Measurements from ENCODE around the gene HNF1A. TPM values are rescaled to one million over a fixed set of nuclear protein-coding genes. Genes with fewer than 3 reads are reported as not detected.

Gene HNF1A
- polyA plus RNA-seq, 3 donors = 0.03 TPM; not detected in 2

- no peak overlapping the region for H3K4me3 Mint-ChIP-seq
- Histone ChIP-seq H3K9me3 (replicated peaks in 1 of 2; ENCODE audit: control insufficient read depth in 1 of 2, insufficient read depth in 1 of 2, low read length in 2 of 2) (no peaks in the 10 kb centered on the region), H3K4me2 (replicated peaks; ENCODE audit: extremely low read depth, low read length, poor library complexity, severe bottlenecking) (no peak overlapping the region), H3K4me1 (ENCODE audit: control insufficient read depth in 1 of 2, insufficient read depth in 2 of 2, low read length in 2 of 2) (no peaks in the 10 kb centered on the region), H3K27me3 (ENCODE audit: control insufficient read depth in 2 of 2, insufficient read depth in 2 of 2, low read length in 2 of 2) (no peaks in the 10 kb centered on the region), H3K36me3 (replicated peaks in 1 of 2; ENCODE audit: control insufficient read depth in 1 of 2, insufficient read depth in 2 of 2, low read length in 2 of 2) (no peaks in the 10 kb centered on the region), H3K4me3 (replicated peaks in 1 of 3; ENCODE audit: low read depth in 2 of 3, low read length in 3 of 3) (no peak overlapping the region), H4K20me1 (ENCODE audit: insufficient read depth, low read length) (no peaks in the 10 kb centered on the region), H2AFZ (ENCODE audit: insufficient read depth, low read depth, low read length, poor library complexity, severe bottlenecking) (no peak overlapping the region), H3K27ac (ENCODE audit: low read depth in 1 of 2, low read length in 2 of 2) (no peak overlapping the region), H3K79me2 (ENCODE audit: insufficient read depth, low read length) (no peaks in the 10 kb centered on the region), H3K9ac (ENCODE audit: insufficient read depth, low read length, poor library complexity, severe bottlenecking) (no peak overlapping the region)
- WGBS (ENCODE audit: insufficient coverage) = 96% methylated on average over 8 of the region's 15 CpGs
- H3K27me3 Mint-ChIP-seq (ENCODE audit: low read depth in 3 of 3) = peaks cover 3 to 6% (median 5%) of the 10 kb centered on the region in 3 donors
- DNase-seq = no peak
- H3K36me3 Mint-ChIP-seq = no peaks in the 10 kb centered on the region
- TF ChIP-seq, protein P1, sequence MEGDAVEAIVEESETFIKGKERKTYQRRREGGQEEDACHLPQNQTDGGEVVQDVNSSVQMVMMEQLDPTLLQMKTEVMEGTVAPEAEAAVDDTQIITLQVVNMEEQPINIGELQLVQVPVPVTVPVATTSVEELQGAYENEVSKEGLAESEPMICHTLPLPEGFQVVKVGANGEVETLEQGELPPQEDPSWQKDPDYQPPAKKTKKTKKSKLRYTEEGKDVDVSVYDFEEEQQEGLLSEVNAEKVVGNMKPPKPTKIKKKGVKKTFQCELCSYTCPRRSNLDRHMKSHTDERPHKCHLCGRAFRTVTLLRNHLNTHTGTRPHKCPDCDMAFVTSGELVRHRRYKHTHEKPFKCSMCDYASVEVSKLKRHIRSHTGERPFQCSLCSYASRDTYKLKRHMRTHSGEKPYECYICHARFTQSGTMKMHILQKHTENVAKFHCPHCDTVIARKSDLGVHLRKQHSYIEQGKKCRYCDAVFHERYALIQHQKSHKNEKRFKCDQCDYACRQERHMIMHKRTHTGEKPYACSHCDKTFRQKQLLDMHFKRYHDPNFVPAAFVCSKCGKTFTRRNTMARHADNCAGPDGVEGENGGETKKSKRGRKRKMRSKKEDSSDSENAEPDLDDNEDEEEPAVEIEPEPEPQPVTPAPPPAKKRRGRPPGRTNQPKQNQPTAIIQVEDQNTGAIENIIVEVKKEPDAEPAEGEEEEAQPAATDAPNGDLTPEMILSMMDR (IDR thresholded peaks at IDR 0.05) = no peak
- H3K4me1 Mint-ChIP-seq = no peaks in the 10 kb centered on the region
- intact Hi-C loops (cut with micrococcal nuclease) = no loop called here
- H3K9me3 Mint-ChIP-seq = peaks cover 0 to 6% (median 0%) of the 10 kb centered on the region in 7 donors
- H3K27ac Mint-ChIP-seq = no peak overlapping the region
These were observed 15.7 kb downstream of the HNF1A start for GRCh38 chr12:120994059-120994458.

DNA sequence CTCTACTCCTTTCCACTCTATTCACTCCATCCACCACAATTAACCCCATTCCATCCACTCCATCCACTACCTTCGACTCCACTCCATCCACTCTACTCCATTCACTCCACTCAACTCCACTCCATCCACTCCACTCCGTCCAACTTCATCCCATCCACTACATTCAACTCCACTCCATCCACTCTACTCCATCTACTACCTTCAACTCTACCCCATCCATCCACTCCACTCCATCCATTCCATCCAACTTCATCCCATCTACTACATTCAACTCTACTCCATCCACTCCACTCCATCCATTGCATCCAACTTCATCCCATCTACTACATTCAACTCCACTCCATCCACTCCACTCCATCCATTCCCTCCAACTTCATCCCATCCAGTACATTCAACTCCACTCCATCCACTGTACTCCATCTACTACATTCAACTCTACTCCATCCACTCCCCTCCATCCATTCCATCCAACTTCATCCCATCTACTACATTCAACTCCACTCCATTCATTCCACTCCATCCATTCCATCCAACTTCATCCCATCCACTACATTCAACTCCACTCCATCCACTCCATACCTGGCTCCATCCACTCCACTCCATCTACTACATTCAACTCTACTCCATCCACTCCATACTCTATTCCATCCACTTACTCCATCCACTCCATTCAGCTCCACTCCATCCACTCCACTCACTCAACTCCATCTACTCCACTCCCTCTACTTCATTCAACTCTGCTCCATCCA is 16.4 kb downstream of the HNF1A start:
- Mint-ChIP-seq H3K4me1 (peaks cover 1% of the 10 kb centered on the region), H3K27ac (peak overlapping the region in 1 of 7 donors; percentile 2), H3K36me3 (no peaks in the 10 kb centered on the region), H3K4me3 (no peak overlapping the region), H3K9me3 (peaks cover 0 to 6% (median 0%) of the 10 kb centered on the region in 7 donors), H3K27me3 (ENCODE audit: low read depth in 3 of 3) (peaks cover 2 to 9% (median 5%) of the 10 kb centered on the region in 3 donors)
- TF ChIP-seq, protein P1 (IDR thresholded peaks at IDR 0.05) = peak; percentile 16
- Histone ChIP-seq H3K36me3 (replicated peaks in 1 of 2; ENCODE audit: control insufficient read depth in 1 of 2, insufficient read depth in 2 of 2, low read length in 2 of 2) (no peaks in the 10 kb centered on the region), H3K4me1 (ENCODE audit: control insufficient read depth in 1 of 2, insufficient read depth in 2 of 2, low read length in 2 of 2) (no peaks in the 10 kb centered on the region), H3K27me3 (ENCODE audit: control insufficient read depth in 2 of 2, insufficient read depth in 2 of 2, low read length in 2 of 2) (no peaks in the 10 kb centered on the region), H2AFZ (ENCODE audit: insufficient read depth, low read depth, low read length, poor library complexity, severe bottlenecking) (no peak overlapping the region), H3K4me3 (replicated peaks in 1 of 3; ENCODE audit: low read depth in 2 of 3, low read length in 3 of 3) (no peak overlapping the region), H4K20me1 (ENCODE audit: insufficient read depth, low read length) (no peaks in the 10 kb centered on the region), H3K9me3 (replicated peaks in 1 of 2; ENCODE audit: control insufficient read depth in 1 of 2, insufficient read depth in 1 of 2, low read length in 2 of 2) (no peaks in the 10 kb centered on the region), H3K79me2 (ENCODE audit: insufficient read depth, low read length) (no peaks in the 10 kb centered on the region), H3K4me2 (replicated peaks; ENCODE audit: extremely low read depth, low read length, poor library complexity, severe bottlenecking) (no peak overlapping the region), H3K27ac (ENCODE audit: low read depth in 1 of 2, low read length in 2 of 2) (no peak overlapping the region), H3K9ac (ENCODE audit: insufficient read depth, low read length, poor library complexity, severe bottlenecking) (no peak overlapping the region)
- 97% methylated on average over 2 of the region's 2 CpGs for WGBS (ENCODE audit: insufficient coverage)
- no peak for DNase-seq
- intact Hi-C loops (cut with micrococcal nuclease) = no loop called here

All from CD14-positive monocyte (primary cell).